Peyer's patch (tissue), 4 donors: ENCODE data around the gene KDM2B. TPM values are rescaled to one million over a fixed set of nuclear protein-coding genes. Genes with fewer than 3 reads are reported as not detected.
"Not testable (repeated sequence)": the region's sequence is repeated elsewhere in the genome, so short reads cannot be mapped to it uniquely, and the experiment has no call there.

Experiments
- DNase-seq, 3 donors: peaks; one replicate each; pipeline ENCODE4 v3.0.0-alpha.2; 2017 to 2019
- H3K27ac ChIP-seq, 4 donors: fragments of 200-600 bp; sonication (generic); one replicate each; pipeline ENCODE4 v1.5.1; 2016 to 2019
- H3K27me3 ChIP-seq, 2 donors: fragments of 200-600 bp; sonication (generic); one replicate each; pipeline ENCODE4 v1.5.1; 2019
- H3K36me3 ChIP-seq, 3 donors: fragments of 200-600 bp; sonication (generic); one replicate each; pipeline ENCODE4 v1.5.1; 2016 to 2019
- H3K4me1 ChIP-seq, 4 donors: fragments of 200-600 bp; sonication (generic); one replicate each; pipeline ENCODE4 v1.5.1; 2016 to 2019
- H3K4me3 ChIP-seq, 4 donors: fragments of 200-600 bp; sonication (generic); 1 replicate in 3 of 4; 2 replicates in 1 of 4; pipeline ENCODE4 v1.5.1; 2016 to 2019; ENCODE audit warnings: mild to moderate bottlenecking in 1 of 4
- H3K9me3 ChIP-seq, 4 donors: fragments of 200-600 bp; sonication (generic); one replicate each; pipeline ENCODE4 v1.5.1; 2016 to 2019; ENCODE audit warnings: mild to moderate bottlenecking in 1 of 4
- POLR2A ChIP-seq, 2 donors: fragments of 450-650 bp; IDR thresholded peaks; one replicate each; pipeline ENCODE4 v1.5.1; 2017; ENCODE audit warnings: antibody characterized with exemption in 2 of 2, mild to moderate bottlenecking in 2 of 2, moderate library complexity in 2 of 2
- total RNA-seq, 4 donors: library from RNA; depleted of rRNA; stranded (reverse); fragments of >200 nt; gene quantifications; one replicate each; pipeline ENCODE4 v1.1.0, GENCODE V29; 2016
- TF ChIP-seq, protein P1 (sequence below), 6 experiments: fragments of 450-650 bp in 4 of 6; fragments of 200-600 bp in 2 of 6; sonication (generic) in 1 of 6; IDR thresholded peaks; one replicate each; pipeline ENCODE4 v1.5.1; 2017 to 2019; ENCODE audit warnings: antibody characterized with exemption in 6 of 6, mild to moderate bottlenecking in 3 of 6, moderate library complexity in 1 of 6

The KDM2B gene
- total RNA-seq, 4 donors from 2014 or later: 10.0 to 115 (median 33.7) TPM

DNA sequence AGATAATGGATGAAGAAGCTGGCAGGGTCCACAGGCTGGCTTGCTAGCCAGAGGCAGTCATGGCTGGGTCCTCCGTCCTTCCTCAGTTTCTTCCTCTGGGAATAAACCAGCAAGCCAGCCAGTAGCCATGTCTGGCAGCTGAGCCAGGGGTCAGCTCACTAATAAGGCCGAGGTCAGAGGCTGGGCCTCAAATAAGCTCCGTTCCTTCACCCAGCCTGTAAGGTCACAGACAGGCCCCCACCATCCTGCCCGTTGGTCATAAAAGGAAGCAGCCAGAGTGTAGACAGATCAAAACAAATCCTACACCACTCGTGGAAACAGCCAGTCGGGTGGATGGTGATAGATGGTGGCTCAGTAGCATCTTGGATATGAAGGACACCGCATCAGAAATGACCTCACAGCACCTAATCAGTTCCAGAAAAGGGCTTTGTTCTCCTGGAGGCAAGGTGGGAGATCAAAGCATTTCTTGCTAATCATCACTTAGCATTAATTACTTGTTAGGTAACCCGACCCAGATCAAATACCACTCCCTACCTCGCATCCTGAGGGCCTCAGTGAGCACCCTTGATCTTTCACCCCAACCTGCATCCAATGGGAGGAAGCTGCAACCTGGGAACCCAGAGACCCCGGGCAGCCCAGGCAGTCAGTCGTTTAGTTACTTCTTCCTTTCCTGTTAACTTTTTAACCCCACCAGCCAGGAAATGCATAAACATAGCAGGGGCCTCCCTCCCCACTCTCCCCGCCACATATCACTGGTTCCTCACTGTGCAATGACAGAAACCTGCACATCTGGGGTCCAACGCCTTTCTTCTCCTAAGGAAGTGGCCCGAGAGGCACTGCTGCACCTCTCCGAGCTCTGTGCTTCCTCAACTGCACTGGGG is 90.2 kb downstream of the KDM2B start:
- TF ChIP-seq, protein P1, sequence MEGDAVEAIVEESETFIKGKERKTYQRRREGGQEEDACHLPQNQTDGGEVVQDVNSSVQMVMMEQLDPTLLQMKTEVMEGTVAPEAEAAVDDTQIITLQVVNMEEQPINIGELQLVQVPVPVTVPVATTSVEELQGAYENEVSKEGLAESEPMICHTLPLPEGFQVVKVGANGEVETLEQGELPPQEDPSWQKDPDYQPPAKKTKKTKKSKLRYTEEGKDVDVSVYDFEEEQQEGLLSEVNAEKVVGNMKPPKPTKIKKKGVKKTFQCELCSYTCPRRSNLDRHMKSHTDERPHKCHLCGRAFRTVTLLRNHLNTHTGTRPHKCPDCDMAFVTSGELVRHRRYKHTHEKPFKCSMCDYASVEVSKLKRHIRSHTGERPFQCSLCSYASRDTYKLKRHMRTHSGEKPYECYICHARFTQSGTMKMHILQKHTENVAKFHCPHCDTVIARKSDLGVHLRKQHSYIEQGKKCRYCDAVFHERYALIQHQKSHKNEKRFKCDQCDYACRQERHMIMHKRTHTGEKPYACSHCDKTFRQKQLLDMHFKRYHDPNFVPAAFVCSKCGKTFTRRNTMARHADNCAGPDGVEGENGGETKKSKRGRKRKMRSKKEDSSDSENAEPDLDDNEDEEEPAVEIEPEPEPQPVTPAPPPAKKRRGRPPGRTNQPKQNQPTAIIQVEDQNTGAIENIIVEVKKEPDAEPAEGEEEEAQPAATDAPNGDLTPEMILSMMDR (IDR thresholded peaks at IDR 0.05): no peak
- TF ChIP-seq POLR2A (IDR thresholded peaks at IDR 0.05): no peak
- peak in 1 of 3 donors; percentile 49 for DNase-seq
- H3K27me3 ChIP-seq: no peaks in the 10 kb centered on the region
- peak overlapping the region in 1 of 4 donors; percentile 3 for H3K27ac ChIP-seq
- no peak overlapping the region for H3K4me3 ChIP-seq
- no peaks in the 10 kb centered on the region for H3K9me3 ChIP-seq
- no peaks in the 10 kb centered on the region for H3K4me1 ChIP-seq
- H3K36me3 ChIP-seq: no peaks in the 10 kb centered on the region

DNA sequence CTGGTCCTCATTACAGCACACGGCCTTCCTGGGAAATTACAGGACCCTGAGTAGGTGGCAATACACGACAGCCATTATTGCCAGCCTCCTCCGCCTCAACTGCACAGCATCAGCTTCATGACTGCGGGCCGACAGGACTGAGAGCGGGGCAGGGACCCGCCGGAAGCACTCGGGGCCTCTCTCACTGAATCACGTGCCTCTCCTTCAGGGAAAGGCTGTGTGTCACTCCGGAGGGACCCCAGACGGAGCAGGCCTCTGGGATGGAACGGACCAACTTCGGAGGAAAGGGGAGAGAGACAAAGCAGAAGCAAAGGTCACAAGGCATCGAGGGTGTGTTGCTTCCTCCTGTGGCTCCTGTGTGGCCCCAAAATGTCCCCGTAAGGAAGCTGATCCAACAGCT is 90.9 kb downstream of the KDM2B start:
- TF ChIP-seq, protein P1 (IDR thresholded peaks at IDR 0.05): no peak
- no peak for TF ChIP-seq POLR2A (IDR thresholded peaks at IDR 0.05)
- DNase-seq: no peak
- no peak overlapping the region for H3K27ac ChIP-seq
- no peaks in the 10 kb centered on the region for H3K36me3 ChIP-seq
- no peaks in the 10 kb centered on the region for H3K9me3 ChIP-seq
- H3K4me3 ChIP-seq: no peak overlapping the region
- no peaks in the 10 kb centered on the region for H3K27me3 ChIP-seq
- H3K4me1 ChIP-seq: no peaks in the 10 kb centered on the region

DNA sequence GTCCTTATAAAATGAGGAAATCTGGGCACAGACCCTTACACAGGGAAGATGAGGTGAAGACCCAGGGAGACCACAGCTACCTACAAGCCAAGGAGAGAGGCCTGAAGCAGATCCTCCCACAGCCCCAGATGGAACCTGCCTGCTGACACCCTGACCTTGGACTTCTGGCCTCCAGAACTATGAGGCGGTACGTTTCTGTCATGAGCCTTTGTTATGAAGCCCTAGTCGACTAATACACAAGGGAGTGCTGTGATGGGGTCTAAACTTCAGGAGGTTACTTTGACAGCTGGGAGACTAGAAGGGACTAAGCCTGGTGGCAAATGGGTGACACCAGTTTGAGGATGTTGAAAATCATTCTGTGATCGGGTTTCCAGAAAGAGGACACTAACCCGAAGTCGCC is 95.9 kb downstream of the KDM2B start:
- no peak for DNase-seq
- H3K4me3 ChIP-seq: no peak overlapping the region
- no peaks in the 10 kb centered on the region for H3K27me3 ChIP-seq
- H3K4me1 ChIP-seq: no peaks in the 10 kb centered on the region
- no peaks in the 10 kb centered on the region for H3K36me3 ChIP-seq
- H3K9me3 ChIP-seq: no peaks in the 10 kb centered on the region
- TF ChIP-seq POLR2A (IDR thresholded peaks at IDR 0.05): no peak
- TF ChIP-seq, protein P1 (IDR thresholded peaks at IDR 0.05): no peak
- H3K27ac ChIP-seq: no peak overlapping the region

DNA sequence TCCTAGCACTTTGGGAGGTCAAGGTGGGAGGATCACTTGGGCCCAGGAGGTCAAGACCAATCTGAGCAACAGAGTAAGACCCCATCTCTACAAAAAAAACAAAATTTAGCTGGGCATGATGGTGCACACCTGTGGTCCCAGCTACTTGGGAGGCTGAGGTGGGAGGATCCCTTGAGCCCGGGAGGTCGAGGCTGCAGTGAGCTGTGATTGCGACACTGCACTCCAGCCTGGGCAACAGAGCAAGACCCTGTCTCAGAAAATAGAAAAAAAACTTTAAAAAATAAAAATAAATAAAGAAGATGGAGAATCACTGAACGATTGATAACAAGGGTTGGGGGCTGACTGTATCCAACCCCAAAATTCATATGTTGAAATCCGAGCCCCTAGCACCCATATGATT is 96.3 kb downstream of the KDM2B start:
- H3K9me3 ChIP-seq, DNase-seq, H3K4me1 ChIP-seq, H3K27me3 ChIP-seq, H3K27ac ChIP-seq, H3K36me3 ChIP-seq, H3K4me3 ChIP-seq: not testable (repeated sequence)

DNA sequence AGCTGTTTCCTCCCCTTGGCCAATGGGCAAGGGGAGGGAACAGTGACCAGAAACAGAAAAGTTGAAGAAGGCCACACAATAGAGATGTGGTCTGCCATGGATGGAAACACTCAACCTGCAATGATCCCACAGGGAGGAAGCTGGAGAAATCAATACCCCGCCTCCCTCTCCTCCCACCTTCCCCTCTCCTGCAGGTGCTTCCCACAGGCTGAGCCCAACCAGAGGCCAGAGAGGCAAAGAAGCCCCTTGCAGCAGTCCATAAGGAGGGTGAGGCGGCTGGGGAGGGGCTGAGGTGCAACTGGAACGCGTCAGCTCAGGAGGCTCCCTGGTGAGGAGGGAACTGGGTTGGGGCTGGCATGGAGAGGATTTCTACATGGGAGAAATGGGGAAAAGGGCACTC is 96.9 kb downstream of the KDM2B start:
- H3K27me3 ChIP-seq: no peaks in the 10 kb centered on the region
- no peak overlapping the region for H3K4me3 ChIP-seq
- H3K9me3 ChIP-seq: no peaks in the 10 kb centered on the region
- DNase-seq: no peak
- TF ChIP-seq, protein P1 (IDR thresholded peaks at IDR 0.05): no peak
- TF ChIP-seq POLR2A (IDR thresholded peaks at IDR 0.05): no peak
- no peak overlapping the region for H3K27ac ChIP-seq
- no peaks in the 10 kb centered on the region for H3K36me3 ChIP-seq
- H3K4me1 ChIP-seq: no peaks in the 10 kb centered on the region

DNA sequence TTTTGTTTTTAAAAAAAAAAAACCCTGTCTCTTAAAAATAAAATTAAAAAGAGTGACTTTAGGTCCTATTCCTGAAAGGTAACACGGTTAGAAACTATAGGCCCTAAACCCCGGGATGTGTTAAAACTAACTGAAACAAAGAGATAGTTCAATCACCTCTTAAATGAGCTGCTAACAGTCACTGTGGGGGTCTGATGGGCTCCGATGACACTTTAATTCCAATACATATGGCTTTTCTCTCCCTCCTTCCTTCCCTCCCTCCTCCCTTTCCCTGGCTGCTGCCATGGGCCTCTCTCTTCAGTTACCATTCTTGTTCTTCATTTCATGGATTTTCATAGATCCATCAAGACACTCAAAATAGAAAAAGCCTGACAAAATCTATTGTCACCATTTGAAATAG is 104.3 kb downstream of the KDM2B start:
- H3K27me3 ChIP-seq: no peaks in the 10 kb centered on the region
- no peaks in the 10 kb centered on the region for H3K4me1 ChIP-seq
- H3K36me3 ChIP-seq: no peaks in the 10 kb centered on the region
- TF ChIP-seq, protein P1 (IDR thresholded peaks at IDR 0.05): no peak
- TF ChIP-seq POLR2A (IDR thresholded peaks at IDR 0.05): no peak
- no peak for DNase-seq
- H3K9me3 ChIP-seq: no peaks in the 10 kb centered on the region
- H3K27ac ChIP-seq: no peak overlapping the region
- H3K4me3 ChIP-seq: no peak overlapping the region
